HG02840 (cell line): ENCODE data around the gene LIPI.
A peak's percentile ranks its signal among the peaks of the same experiment; 100 is the strongest.
"Not testable (repeated sequence)": the region's sequence is repeated elsewhere in the genome, so short reads cannot be mapped to it uniquely, and the experiment has no call there.

Source experiments
- ATAC-seq: cut with Tn5 transposase; IDR thresholded peaks from one replicate; pipeline ENCODE4 v1.9.1; 2021; ENCODE audit warnings: mild to moderate bottlenecking, moderate library complexity, moderate number of reproducible peaks; ENCODE audit not compliant: unreplicated experiment, low FRiP score

Gene LIPI

DNA sequence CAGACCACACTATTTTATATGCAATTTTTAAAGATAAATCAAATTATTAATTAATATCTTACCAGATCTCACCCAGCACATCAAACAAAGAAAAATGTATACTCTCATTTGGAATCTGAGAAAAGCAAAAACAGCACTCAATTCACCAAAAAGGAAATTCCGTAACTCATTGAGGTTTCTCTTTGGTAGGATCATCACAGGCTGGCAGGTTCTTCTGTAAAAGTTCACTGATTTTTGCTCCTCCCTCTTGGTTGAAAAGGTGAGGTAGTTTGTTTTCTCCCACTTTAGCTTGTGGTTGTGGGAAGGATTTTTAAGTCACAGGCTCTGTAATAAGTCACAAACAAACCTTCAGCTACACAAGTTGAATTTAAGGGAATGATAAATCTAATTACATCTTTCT, at the start of gene LIPI:
TSS of gene LIPI (minus strand) at position 218 of the 400 bp plus-strand sequence. CDS start at position 108, 110 bp downstream.
- no peak for ATAC-seq

DNA sequence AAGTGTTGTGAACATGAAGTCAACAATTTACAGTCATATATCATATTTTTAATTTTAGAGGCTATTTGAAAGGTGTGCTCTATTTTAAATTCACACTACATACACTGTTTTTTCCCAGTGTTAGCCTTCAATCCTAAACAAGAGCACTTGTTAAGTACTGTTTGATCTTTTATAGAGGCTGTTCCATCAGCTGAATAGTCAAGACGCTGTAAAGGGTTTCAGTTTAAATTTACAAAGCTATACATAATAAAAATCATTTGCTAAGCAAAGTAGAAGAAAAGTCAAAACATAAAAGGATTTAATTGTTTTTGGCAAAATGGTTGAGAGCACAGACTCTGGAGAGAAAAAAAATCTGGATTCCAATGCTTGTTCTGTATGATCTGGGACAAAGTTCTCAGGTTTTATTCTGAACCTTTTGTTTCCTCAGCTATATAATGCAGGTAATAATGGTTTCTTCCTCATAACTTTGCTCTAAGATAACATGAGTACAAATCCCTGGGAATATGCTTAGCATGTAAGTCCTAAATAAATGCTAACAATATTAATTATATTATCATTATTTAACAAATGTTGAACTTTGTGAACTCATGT, 49.5 kb upstream of the LIPI start:
- no peak for ATAC-seq

DNA sequence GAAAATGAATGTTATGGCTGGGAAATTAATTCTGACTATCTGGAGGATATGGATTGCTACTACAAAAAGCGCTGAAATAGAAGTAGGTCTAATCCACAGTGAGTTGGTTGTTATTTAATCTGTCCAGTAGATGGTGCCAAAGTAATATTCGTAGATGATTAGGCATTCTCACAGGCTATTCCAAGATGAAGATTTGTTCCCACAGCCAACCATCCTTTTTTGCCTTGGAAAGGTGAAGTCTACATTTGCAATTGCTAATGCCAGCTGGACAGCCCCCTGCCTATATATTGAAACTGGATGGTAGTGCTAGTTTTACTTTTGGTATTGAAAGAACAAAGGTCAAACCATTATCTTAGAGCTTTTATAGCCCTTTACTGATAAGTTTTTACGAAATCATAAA, 49.0 kb upstream of the LIPI start:
- ATAC-seq = no peak

DNA sequence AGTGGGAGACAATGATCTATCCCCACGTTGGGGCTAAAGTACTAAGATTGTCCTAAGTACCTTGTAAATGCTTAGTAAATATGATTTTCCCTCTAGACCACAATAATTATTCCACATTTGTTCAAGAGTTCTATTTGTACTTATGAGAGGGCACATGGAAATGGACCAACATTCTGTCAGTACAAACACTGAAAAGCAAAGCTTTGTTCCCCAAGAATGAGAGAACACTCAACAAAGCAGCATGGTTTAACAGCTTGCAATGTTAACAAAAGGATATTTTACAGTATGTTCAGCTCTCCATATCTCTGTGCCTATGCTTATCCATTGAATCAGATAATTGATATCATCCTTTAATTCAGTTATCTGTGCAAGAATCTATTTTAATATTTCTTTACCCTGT, 40.6 kb upstream of the LIPI start:
- ATAC-seq = no peak

DNA sequence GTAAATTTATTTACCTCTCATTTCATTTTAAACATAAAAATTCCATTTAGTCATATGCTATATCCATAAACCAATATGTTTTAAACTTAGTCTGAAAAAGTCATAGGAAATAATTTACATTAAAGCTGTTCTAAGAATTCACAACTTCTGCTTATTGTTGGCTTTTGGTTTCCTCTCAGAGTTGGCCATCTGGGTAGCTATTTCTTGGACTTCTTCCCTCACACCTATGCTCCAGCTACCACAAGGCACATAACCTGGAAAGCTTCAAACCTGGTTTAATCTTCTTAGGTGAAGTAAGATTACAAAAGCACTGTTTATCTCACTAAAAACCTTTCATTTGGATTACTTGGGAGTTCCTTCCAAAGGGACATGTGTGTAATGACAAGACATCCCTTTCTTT, 35.0 kb upstream of the LIPI start:
- no peak for ATAC-seq

DNA sequence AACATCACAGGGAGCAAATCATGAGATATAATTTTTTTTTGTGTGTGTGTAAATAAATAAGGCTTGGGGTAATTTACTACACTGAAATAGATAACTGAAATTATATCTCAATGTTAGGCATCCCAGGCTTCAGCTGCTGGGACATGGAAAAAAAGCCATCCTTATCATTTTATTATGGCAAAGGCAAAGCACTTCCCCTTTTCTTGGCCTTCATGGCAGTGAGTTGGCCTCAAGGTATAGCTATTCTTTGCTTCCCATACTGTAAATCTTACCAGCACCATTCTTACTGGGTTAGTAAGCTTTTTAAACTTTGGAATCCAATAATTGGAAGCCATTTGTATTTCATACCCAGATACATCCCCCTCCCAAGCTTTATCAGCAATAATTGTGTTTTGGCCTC, 34.2 kb upstream of the LIPI start:
- no peak for ATAC-seq

DNA sequence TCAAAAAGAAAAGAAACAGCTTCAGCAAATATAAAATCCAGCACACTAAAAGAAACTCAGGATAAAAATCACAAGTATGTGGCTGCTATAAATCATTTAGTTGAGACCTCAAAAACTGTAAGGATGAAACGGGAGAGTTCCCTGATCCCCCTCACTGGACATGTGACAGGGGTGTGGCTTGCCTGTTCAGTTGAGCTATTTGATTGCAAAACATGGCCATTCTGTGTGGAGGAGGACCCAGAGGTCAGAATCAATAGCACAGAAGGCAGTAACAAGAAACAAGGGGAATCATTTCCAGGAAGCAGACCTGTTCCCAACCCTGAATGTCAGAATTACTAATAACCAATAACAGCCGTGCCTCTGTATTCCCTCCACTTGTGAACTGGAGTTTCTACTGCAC, 33.1 kb upstream of the LIPI start:
- no peak for ATAC-seq

DNA sequence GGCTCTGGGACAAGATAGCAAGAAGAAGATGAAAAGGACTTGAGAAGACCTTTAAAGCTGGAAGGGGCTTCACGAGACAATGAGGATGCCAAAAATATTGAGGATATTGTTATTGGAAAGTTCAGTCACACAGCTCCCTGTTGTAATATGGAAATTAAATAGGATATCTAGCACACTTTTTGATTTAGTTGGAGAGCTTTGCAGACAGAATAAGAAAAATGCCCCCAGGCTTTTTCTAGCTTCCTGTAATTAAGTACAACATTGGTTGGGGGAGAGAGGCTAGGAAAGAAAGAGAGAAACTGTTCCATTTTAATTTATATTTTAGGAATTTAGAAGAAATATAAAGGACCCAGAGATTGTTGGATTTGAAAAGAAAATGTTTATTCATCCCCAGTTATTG, 32.7 kb upstream of the LIPI start:
- no peak for ATAC-seq

DNA sequence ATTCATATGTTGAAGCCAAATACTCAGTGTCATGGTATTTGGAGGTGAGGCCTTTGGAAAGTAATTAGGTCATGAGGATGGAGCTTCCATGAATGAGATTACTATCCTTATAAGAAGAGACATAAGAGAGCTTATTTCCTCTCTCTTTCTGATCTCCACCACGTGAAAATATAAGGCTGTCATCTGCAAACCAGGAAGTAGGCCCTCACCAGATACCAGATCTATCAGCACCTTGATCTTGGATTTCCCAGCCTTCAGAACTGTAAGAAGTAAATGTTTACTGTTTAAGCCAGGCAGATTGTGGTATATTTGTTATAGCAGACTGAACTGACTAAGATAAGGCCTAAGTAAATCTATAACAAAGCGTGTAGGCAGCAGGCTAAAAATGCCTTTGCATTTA, 30.5 kb upstream of the LIPI start:
- ATAC-seq = no peak

DNA sequence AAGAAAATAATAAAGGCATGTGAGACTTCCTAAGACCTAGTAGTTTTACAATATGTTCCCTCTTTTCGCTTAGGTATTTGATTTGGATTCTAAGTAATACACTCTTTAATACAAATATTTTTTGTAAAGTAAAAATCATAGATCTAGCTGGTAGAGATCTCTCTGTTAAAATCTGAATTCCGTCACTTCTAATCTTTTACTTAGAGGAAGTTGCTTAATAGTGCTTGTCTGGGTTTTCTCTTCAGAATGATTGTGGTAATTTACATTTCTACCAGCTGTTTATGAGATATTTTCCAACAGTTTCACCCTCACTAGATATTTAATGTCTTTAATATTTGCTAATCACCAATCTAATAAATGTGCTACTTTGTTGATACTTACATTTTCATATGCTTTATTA, 28.5 kb upstream of the LIPI start:
- ATAC-seq = no peak

DNA sequence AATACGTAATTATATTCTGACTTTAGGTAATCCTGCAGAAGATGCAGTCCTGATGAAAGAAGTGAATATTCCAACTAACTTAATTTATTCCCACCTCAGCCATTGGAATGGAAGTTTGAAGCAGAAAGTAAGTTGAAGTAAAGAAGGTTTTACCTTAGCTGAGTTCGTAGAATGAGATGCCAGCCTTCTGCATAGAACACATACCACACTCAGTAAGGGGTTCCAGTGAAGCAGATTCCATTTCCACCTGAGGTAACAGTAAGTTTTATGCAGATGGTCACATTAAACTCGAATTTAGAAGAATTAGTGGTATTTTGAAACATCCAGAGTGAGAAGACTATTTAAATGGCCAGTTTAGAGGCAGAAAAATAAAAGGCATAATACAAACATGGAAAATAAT, 25.4 kb upstream of the LIPI start:
- no peak for ATAC-seq

DNA sequence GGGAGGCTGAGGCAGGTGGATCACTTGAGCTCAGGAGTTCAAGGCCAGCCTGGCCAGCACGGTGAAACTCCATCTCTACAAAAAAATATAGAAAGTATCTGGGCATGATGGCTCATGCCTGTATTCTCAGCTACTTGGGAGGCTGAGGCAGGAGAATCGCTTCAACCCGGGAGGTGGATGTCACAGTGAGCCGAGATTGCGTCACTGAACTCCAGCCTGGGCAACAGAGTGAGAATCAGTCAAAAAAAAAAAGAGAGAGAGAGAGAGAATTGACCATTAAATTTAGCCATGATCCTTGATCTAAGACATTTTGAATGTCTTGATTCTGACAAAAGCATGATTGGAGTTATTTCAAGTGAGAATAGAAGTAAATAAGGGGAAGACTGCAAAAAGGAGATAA, 24.3 kb upstream of the LIPI start:
- no peak for ATAC-seq

DNA sequence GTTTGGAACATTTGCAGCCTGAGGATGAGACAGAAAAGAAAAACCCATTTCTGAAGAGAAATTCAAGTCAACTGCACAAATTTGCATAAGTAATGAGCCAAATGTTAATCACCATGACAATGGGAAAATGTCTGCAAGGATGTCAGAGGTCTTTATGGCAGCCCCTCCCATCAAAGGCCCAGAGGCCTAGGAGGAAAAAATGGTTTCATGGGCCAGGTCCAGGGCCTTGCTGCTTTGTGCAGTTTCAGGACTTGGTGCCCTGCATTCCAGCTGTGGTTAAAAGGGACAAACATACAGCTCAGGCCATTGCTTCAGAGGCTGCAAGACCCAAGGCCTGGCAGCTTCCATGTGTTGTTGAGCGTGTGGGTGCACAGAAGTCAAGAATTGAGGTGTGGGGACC, 18.6 kb upstream of the LIPI start:
- ATAC-seq = no peak

DNA sequence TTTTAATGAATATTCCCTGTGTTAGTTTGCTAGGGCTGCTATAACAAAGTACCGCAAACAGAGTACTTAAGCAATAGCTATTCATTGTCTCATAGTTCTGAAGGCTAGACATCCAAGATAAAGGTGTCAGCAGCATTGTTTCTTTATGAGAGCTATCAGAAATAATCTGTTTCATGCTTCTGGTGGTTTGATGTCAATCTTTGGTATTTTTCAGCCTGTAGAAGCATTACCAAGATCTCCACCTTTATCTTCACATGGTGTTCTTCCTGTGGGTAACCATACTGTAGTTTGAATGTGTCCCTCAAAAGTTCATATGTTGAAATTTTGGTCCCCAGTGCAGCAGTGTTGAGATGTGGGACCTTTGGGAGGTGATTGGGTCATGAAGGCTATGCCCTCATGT, 12.6 kb upstream of the LIPI start:
- ATAC-seq = no peak

DNA sequence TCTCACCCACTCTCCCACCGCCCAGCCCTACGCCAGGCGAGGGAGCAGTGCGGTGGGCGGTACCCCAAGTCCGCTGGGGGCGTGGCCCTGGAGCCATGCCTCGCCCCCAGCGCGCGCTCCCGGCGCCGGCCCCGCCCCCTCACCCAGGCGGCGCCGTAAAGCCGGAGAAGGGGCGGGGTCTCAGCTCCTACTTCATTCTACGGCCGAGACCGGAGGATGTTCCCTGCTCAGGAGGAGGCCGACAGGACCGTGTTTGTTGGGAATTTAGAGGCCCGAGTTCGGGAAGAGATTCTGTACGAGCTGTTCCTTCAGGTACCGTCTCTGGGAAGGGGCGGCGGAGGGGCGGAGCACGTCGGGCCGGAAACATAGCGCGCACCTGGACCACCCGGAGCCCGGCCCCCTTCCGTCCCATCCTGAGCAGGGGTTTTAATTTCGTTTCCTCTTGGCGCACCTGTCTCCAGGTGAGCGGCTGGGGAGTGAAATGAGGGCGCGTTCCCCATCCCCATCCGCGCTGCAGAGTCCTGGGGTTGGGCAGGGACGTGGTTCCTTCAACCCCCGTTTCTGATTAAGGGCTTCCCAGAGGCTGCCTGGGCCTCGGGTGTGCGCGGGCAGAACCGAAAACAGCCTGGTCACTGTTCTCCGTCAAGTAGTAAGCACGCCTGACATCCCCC, 5.4 kb upstream of the LIPI start, which contains the start of gene RBM11:
TSS of gene RBM11 (plus strand) at position 187 of the 671 bp plus-strand sequence. CDS start at position 217, 30 bp downstream.
- peak; percentile 90 for ATAC-seq

DNA sequence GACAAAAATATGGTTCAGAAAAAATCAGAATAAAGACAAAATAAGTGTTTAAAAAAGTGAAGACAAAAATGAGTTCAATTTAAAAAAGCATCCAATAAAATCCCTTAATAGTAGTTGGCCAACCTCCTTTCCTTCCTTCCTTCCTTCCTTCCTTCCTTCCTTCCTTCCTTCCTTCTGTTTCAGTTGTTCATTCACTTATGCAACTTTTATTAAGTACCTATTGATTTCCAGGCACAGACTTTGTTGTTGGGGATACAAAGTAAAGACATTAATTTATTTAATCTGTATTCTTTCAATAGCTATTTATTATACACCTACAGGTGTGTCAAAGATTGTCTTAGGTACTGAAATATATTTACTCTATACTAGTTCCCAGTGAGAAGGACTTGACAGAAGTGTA, 2.4 kb upstream of the LIPI start:
- no peak for ATAC-seq

DNA sequence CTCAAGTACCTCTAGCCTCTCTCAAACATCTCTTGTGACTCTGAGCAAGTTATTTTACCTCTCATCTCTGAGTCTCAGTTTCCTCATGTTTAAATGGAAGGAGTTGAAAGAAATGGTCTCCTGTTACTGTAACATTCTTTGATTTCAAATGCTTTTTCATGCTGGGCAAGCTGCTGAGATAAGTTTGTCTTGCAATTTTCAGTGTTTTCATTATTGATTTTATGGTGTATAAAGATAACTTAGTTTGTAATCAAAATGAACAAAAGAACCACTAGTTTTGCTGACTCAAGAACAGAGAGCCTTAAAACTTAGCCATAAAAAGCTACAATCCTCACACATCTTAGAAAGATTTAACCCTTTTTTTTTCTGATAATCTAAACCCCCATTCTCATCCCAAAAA, 4.5 kb downstream of the LIPI start:
- ATAC-seq = no peak

DNA sequence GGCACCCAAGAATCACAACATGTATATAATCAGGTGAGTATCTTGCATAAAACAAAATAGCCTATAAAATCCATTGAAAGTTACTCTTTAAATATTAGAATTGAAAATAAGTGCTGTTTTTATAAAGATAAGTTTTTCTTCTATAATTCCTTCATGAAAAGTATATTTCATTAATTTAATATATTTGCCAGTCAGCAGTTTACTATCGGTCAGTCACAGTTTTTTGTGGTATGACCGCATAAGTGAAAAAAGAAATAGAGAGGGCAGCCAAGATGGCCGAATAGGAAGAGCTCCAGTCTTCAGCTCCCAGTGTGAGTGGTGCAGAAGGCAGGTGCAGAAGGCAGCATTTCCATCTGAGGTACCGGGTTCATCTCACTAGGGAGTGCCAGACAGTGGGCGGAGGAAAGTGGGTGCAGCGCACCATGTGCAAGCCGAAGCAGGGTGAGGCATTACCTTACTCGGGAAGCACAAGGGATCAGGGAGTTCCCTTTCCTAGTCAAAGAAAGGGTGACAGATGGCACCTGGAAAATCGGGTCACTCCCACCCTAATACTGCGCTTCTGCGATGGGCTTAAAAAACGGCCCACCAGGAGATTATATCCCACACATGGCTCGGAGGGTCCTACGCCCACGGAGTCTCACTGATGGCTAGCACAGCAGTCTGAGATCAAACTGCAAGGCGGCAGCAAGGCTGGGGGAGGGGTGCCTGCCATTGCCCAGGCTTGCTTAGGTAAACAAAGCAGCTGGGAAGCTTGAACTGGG, 44.1 kb downstream of the LIPI start:
- ATAC-seq = not testable (repeated sequence)

DNA sequence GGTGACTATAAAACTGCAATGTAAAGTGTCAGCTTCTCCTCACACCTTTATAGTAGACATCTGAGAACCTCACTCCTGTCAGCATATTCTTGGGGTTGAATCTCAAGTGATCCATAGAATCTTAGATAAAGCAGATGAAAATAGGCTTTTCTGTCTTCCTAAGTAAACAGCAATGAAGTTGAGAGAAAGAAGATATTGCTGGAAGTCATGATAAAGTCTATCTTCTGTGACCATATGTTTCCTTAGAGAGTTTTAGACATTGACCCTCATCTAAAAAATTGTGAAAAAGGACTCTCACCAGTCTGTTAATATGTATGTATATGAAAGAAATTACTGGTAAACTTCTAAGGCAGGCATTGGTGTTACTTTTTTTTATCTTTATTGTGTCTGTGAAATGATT, 66.8 kb downstream of the LIPI start:
- ATAC-seq = no peak

DNA sequence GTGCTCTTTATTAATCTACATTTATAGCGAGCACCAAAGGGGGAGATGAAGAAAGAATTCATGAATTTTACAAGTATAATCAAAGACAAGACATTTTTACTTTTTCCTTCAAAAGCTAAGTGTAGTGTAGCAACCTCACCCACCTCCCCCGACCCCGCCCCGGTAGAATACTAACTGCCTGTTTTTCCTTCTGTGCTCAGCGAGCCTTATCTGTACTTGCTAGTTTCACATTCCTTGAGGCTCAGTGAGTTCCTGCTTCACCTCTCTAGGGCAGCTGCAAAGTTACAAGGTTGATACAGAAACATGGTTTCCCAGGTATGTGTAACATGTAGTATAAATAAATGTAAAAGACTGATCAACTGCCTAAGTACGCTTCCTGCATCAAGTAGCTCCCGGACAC, 86.5 kb downstream of the LIPI start:
- ATAC-seq = no peak

DNA sequence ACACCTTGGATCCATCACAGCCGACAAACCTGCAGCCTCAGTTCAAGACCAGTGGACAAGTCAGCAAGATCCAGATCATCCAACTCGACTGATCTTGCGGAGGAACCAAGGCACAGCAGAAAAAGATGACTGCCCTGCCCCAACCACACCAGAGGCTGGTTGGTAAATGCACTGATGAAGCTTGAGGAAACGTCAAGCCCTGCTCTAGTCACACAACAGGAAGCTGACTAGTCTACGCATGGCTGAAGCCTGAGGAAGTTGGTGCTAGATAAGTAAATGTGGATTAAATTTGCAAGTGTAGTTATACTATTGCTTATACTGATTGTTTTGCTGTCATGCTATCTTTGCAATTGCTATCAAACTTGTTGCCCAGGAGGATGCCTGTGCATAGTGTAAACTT, 89.0 kb downstream of the LIPI start:
- no peak for ATAC-seq
